Heart left ventricle (tissue), 16 donors: ENCODE results near the gene DUSP22. TPM values are rescaled to one million over a fixed set of nuclear protein-coding genes. Genes with fewer than 3 reads are reported as not detected.

Source experiments
- ATAC-seq, 4 donors: fragments of 200-7000 bp; cut with Tn5 transposase; one replicate each; pipeline ENCODE4 v1.9.1; 2020 to 2022; ENCODE audit warnings: moderate library complexity in 4 of 4, mild to moderate bottlenecking in 3 of 4, moderate number of reproducible peaks in 1 of 4
- DNase-seq, 5 donors: peaks; one replicate each; pipeline ENCODE4 v3.0.0-alpha.2; 2020
- H3K27ac ChIP-seq, 12 donors: fragments of 200-600 bp; sonication (generic) in 4 of 12; one replicate each; pipeline versions ENCODE4 v1.5.0 to v1.8.0; 2016 to 2022; ENCODE audit warnings: mild to moderate bottlenecking in 2 of 12
- H3K27me3 ChIP-seq, 9 donors: fragments of 200-600 bp; sonication (generic) in 2 of 9; one replicate each; pipeline versions ENCODE4 v1.5.1 to v1.8.0; 2016 to 2022; ENCODE audit warnings: mild to moderate bottlenecking in 3 of 9
- H3K36me3 ChIP-seq, 9 donors: fragments of 200-600 bp; sonication (generic) in 2 of 9; one replicate each; pipeline versions ENCODE4 v1.5.0 to v1.8.0; 2018 to 2022; ENCODE audit warnings: mild to moderate bottlenecking in 2 of 9
- H3K4me1 ChIP-seq, 12 donors: fragments of 200-600 bp; sonication (generic) in 4 of 12; one replicate each; pipeline versions ENCODE4 v1.5.0 to v1.8.0; 2016 to 2022; ENCODE audit warnings: mild to moderate bottlenecking in 3 of 12
- H3K4me3 ChIP-seq, 12 donors: fragments of 200-600 bp; sonication (generic) in 4 of 12; one replicate each; pipeline versions ENCODE4 v1.5.0 to v1.8.0; 2017 to 2022; ENCODE audit warnings: mild to moderate bottlenecking in 9 of 12, moderate library complexity in 4 of 12
- H3K9me3 ChIP-seq, 12 donors: fragments of 200-600 bp; sonication (generic) in 4 of 12; one replicate each; pipeline versions ENCODE4 v1.5.0 to v1.8.0; 2016 to 2022; ENCODE audit warnings: mild to moderate bottlenecking in 1 of 12
- CTCF ChIP-seq, 12 donors: fragments of 200-600 bp; sonication (generic) in 4 of 12; IDR thresholded peaks; one replicate each; pipeline versions ENCODE4 v1.5.0 to v1.8.0; 2018 to 2022; ENCODE audit warnings: antibody characterized with exemption in 12 of 12, mild to moderate bottlenecking in 5 of 12
- POLR2A ChIP-seq, 2 donors: fragments of 450-650 bp; IDR thresholded peaks; one replicate each; pipeline ENCODE4 v1.6.1; 2017; ENCODE audit warnings: antibody characterized with exemption in 2 of 2, mild to moderate bottlenecking in 2 of 2, moderate library complexity in 2 of 2
- WGBS, 4 donors: extraction: QIAGEN DNeasy Blood & Tissue Kit in 2 of 4; methylation state at CpG; one replicate each; pipeline versions ENCODE4 v1.1.5 to v1.1.7; 2013 to 2018; 5-methylcytosine and 5-hydroxymethylcytosine counted together
- intact Hi-C, 10 donors: fragments of 100-400 bp; cut with DNase I; formaldehyde crosslinking; loops; one replicate each; pipeline versions ENCODE4 v1.11.1 to v1.14.2; 2022
- polyA plus RNA-seq, 2 donors: library from polyadenylated mRNA; stranded (reverse); fragments of 200-250 nt; gene quantifications; one replicate each; pipeline ENCODE4 v1.2.3, GENCODE V29; 2013
- total RNA-seq, 9 donors: library from RNA; depleted of rRNA in 2 of 9; stranded (reverse); fragments of >200 nt in 2 of 9; fragmentation: NEBNext Ultra II Directional in 3 of 9; extraction: Animal tissue kit (Norgen Biotek cat#: 25700) in 3 of 9; gene quantifications; one replicate each; pipeline versions ENCODE4 v1.1.0 to v1.2.4, GENCODE V29; 2016 to 2023
- donor health status: ischemic (EF 13 %, LVEDD 7.1; RV severe dilation, severe dysfunction).
- donor health status: healthy with polysubstance abuse.
- donor health status: DM: no; HTN: yes; CAD: no.
- donor health status: DM: no; HTN: no; CAD: no.
- donor health status: ischemic (EF 25% LVEDD 6.9; RV normal size, moderate dysfunction).
- donor health status: ischemic (EF 25% LVEDD 5.7; RV mildly dilated, moderate dysfunction).
- donor health status: healthy.
- donor health status: DM: yes; HTN: yes; CAD: no.
- donor health status: ischemic (EF 35%, LVEDD 5.7; RV mildly dilated, moderate dysfunction).
- donor health status: nonischemic (EF 11% LVEDD 7.7; RV severe dilation, severe dysfunction).
- donor health status: DM: yes; HTN: yes; CAD: no.
- donor health status: PGD.
- donor health status: ischemic (EF 29% LVEDD 5.4; RV normal size, mild dysfunction).
- donor health status: nonischemic (EF 23%, LVEDD 6.1; RV moderate dilation, normal function).

The DUSP22 gene
- total and polyA plus RNA-seq, 11 donors = 33.4 to 79.9 (median 48.2) TPM

DNA sequence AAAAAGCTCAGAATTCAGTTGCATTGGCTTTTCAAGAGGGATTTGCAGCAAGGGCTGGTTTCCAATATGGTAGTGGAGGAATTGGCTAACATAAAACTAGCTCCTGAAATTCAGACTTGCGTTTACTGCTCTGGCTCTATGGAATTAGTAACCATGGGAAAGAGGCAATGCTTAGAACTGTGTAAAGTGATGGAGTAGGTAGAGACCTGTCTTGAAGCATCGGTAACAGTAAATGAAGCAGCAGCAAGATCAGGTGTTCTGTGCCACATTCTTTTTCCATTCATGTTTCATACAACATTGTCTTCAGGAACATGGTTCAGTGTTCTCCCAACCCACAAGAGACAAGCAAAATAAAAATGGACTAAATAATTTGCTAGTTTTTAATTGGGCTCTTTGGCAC, 105.8 kb downstream of the DUSP22 start:
- peaks cover 0 to 10% (median 1%) of the 10 kb centered on the region in 12 donors for H3K4me1 ChIP-seq
- DNase-seq = no peak
- peaks cover 12 to 53% (median 36%) of the 10 kb centered on the region in 9 donors for H3K27me3 ChIP-seq
- TF ChIP-seq CTCF (IDR thresholded peaks at IDR 0.05) (no peak), POLR2A (IDR thresholded peaks at IDR 0.05) (no peak)
- ATAC-seq = no peak
- H3K27ac ChIP-seq = no peak overlapping the region
- no peak overlapping the region for H3K4me3 ChIP-seq
- no peaks in the 10 kb centered on the region for H3K9me3 ChIP-seq
- no peaks in the 10 kb centered on the region for H3K36me3 ChIP-seq
- 89 to 94% (median 91%) methylated on average over 2 of the region's 2 CpGs for WGBS, 4 donors
- intact Hi-C loops = no loop called here

GRCh38 chr6:398558-399078, 106.3 kb downstream of the DUSP22 start:
- ATAC-seq (no peak), DNase-seq (no peak)
- Histone ChIP-seq H3K4me3 (no peak overlapping the region), H3K27me3 (peaks cover 9 to 48% (median 31%) of the 10 kb centered on the region in 9 donors), H3K36me3 (no peaks in the 10 kb centered on the region), H3K4me1 (peaks cover 0 to 4% (median 0%) of the 10 kb centered on the region in 12 donors), H3K9me3 (no peaks in the 10 kb centered on the region), H3K27ac (no peak overlapping the region)
- TF ChIP-seq POLR2A (IDR thresholded peaks at IDR 0.05) = no peak
- TF ChIP-seq CTCF (IDR thresholded peaks at IDR 0.05) = no peak
- 83 to 91% (median 90%) methylated on average over 13 of the region's 13 CpGs for WGBS, 4 donors
- intact Hi-C loops = no loop called here

GRCh38 chr6:399785-400534, 107.7 kb downstream of the DUSP22 start:
- WGBS, 4 donors = 54 to 59% (median 57%) methylated on average over 11 of the region's 11 CpGs
- peaks cover 0 to 4% (median 0%) of the 10 kb centered on the region in 12 donors for H3K9me3 ChIP-seq
- H3K4me3 ChIP-seq = no peak overlapping the region
- intact Hi-C loops = loop anchor here in 2 of 10 donors (5.0 to 10.0 kb wide), 2 partner anchors 185 to 213 kb away; no protein-coding TSS in a partner anchor
- H3K36me3 ChIP-seq = no peaks in the 10 kb centered on the region
- TF ChIP-seq CTCF (IDR thresholded peaks at IDR 0.05) (no peak), POLR2A (IDR thresholded peaks at IDR 0.05) (no peak)
- no peak overlapping the region for H3K27ac ChIP-seq
- H3K4me1 ChIP-seq = no peaks in the 10 kb centered on the region
- no peak for ATAC-seq
- H3K27me3 ChIP-seq = peaks cover 0 to 34% (median 17%) of the 10 kb centered on the region in 9 donors
- no peak for DNase-seq

DNA sequence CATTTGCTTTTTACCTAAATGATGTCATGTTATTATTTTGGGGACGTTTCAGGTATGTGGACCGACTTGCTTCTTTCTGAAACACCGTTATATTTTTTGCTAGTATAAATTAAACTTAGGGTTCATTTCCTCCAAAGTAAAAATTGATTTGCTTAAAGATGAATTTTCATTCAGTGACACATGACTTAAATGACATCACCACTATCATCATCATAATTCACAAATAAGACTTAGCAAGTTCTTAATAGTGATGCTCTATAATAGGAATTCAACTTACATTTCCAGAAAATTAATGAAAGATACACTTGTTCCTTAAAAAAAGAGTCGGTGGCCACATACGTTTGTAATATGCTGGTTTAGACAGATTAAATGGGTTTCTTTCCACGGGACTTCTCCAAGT, 108.5 kb downstream of the DUSP22 start:
- Histone ChIP-seq H3K27me3 (peaks cover 0 to 26% (median 9%) of the 10 kb centered on the region in 9 donors), H3K9me3 (peaks cover 0 to 5% (median 0%) of the 10 kb centered on the region in 12 donors), H3K27ac (no peak overlapping the region), H3K4me1 (no peaks in the 10 kb centered on the region), H3K36me3 (no peaks in the 10 kb centered on the region), H3K4me3 (no peak overlapping the region)
- WGBS, 4 donors = 83 to 90% (median 88%) methylated on average over 6 of the region's 6 CpGs
- TF ChIP-seq CTCF (IDR thresholded peaks at IDR 0.05) (no peak), POLR2A (IDR thresholded peaks at IDR 0.05) (no peak)
- intact Hi-C loops = loop anchor here in 2 of 10 donors (5.0 to 10.0 kb wide), 2 partner anchors 186 to 214 kb away; no protein-coding TSS in a partner anchor
- DNase-seq = no peak
- ATAC-seq = no peak
